Activated CD4-positive, alpha-beta T cell treated with anti-CD3 and anti-CD28 coated beads, Interleukin-2, amount 10 ng/mL, durations not matched to agents 7 days and 5 days (primary cell): ENCODE measurements around the gene KIF12. TPM values are rescaled to one million over a fixed set of nuclear protein-coding genes. Genes with fewer than 3 reads are reported as not detected.

Experiments used
- CTCF ChIA-PET: fragments of 350-600 bp; sonication (Branson Sonifier 250); formaldehyde crosslinking; loops from one replicate; lab custom pipeline; 2021; ENCODE audit warnings: antibody characterized with exemption; lab: Charles Lee
- POLR2A ChIA-PET: fragments of 350-600 bp; sonication (Branson Sonifier 250); formaldehyde crosslinking; loops from one replicate; lab custom pipeline; 2021; ENCODE audit warnings: antibody characterized with exemption; lab: Charles Lee
- DNase-seq: peaks from one replicate; pipeline ENCODE4 v3.0.0-alpha.2; 2020
- H3K27ac Mint-ChIP-seq: one replicate; pipeline ENCODE4 v1.8.0; 2021; ENCODE audit warnings: mild to moderate bottlenecking, moderate library complexity, mixed read lengths
- H3K27me3 Mint-ChIP-seq: one replicate; pipeline ENCODE4 v1.8.0; 2021; ENCODE audit warnings: mixed read lengths
- H3K36me3 Mint-ChIP-seq: one replicate; pipeline ENCODE4 v1.8.0; 2021; ENCODE audit warnings: low read depth, mixed read lengths
- H3K4me1 Mint-ChIP-seq: one replicate; pipeline ENCODE4 v1.8.0; 2021; ENCODE audit warnings: mixed read lengths
- H3K4me3 Mint-ChIP-seq: one replicate; pipeline ENCODE4 v1.8.0; 2021; ENCODE audit warnings: mild to moderate bottlenecking, moderate library complexity, mixed read lengths
- H3K9me3 Mint-ChIP-seq: one replicate; pipeline ENCODE4 v1.8.0; 2021; ENCODE audit warnings: mixed read lengths
- total RNA-seq, 2 experiments: library from RNA; stranded (reverse); gene quantifications; one replicate each; pipeline ENCODE4 v1.2.3, GENCODE V29; 2021

KIF12 gene
- total RNA-seq = not detected

GRCh38 chr9:114098936-114099668 lies at the start of gene KIF12:
Gene KIF12, minus strand, starts transcription at chr9:114099292. Its CDS starts 16 bp downstream, at chr9:114099276.
- Mint-ChIP-seq H3K27ac (no peak within 1 kb of the TSS), H3K9me3 (peaks cover 3% of the 10 kb centered on the region), H3K4me3 (no peak within 1 kb of the TSS), H3K36me3 (no peaks in the 10 kb centered on the region), H3K27me3 (peaks cover 39% of the 10 kb centered on the region), H3K4me1 (no peaks in the 10 kb centered on the region)
- CTCF ChIA-PET = interaction anchor here (0.6 to 1.0 kb wide), 2 partner anchors 9 to 1145 kb away, joined by 3 to 4 read pairs; no protein-coding TSS in a partner anchor
- POLR2A ChIA-PET = no interaction called here
- DNase-seq = no peak

DNA sequence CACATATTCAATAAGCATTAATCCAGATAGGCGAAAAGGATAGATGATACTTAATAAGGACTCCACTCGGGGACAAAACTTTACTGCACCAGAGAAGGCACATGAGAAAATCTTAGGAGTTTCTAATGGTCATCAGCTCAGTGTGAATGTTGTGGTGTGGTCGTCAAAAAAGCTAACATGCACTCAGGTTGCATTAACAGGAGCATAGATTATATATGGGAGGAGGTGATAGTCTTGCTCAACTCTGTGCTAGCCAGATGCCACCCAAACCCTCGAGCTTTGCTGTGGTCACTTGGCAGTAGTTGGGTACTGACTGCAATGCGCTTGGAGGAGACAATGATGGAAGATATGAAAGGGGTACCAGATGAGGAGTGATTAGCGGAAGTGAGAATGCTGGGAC lies 47.6 kb upstream of the KIF12 start:
- peaks cover 13% of the 10 kb centered on the region for H3K27me3 Mint-ChIP-seq
- H3K4me3 Mint-ChIP-seq = no peak overlapping the region
- DNase-seq = no peak
- H3K9me3 Mint-ChIP-seq = no peaks in the 10 kb centered on the region
- H3K27ac Mint-ChIP-seq = no peak overlapping the region
- H3K36me3 Mint-ChIP-seq = no peaks in the 10 kb centered on the region
- no peaks in the 10 kb centered on the region for H3K4me1 Mint-ChIP-seq
- POLR2A ChIA-PET = no interaction called here
- CTCF ChIA-PET = interaction anchor here (0.5 to 0.7 kb wide), 2 partner anchors 8 to 12 kb away, joined by 3 read pairs; partner anchors contain the start of gene COL27A1

DNA sequence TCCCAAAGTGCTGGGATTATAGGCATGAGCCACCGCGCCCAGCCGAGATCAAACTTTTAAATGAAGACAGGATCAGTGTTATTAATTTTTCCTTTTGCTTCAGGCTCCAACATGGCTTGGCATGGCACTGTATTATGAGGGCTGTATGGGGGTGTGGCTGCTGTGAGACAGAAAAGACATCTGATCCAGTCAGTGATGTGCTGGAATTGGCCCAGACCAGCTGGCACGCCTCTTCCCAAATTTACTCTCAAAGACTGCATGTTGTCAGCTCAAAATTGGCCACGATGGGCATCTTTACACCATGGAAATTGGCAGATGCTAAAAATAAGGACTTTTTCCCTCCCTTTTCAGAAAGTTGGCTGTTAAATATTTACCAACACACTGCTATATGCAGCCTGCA lies 44.1 kb upstream of the KIF12 start:
- Mint-ChIP-seq H3K4me3 (no peak overlapping the region), H3K27ac (no peak overlapping the region), H3K27me3 (peaks cover 11% of the 10 kb centered on the region), H3K9me3 (no peaks in the 10 kb centered on the region), H3K36me3 (no peaks in the 10 kb centered on the region), H3K4me1 (no peaks in the 10 kb centered on the region)
- CTCF ChIA-PET = interaction anchor here (1.4 kb wide), 1 partner anchor 11 kb away, joined by 5 read pairs; no protein-coding TSS in a partner anchor
- POLR2A ChIA-PET = no interaction called here
- no peak for DNase-seq

GRCh38 chr9:114141553-114142402 lies 42.7 kb upstream of the KIF12 start:
- POLR2A ChIA-PET = no interaction called here

DNA sequence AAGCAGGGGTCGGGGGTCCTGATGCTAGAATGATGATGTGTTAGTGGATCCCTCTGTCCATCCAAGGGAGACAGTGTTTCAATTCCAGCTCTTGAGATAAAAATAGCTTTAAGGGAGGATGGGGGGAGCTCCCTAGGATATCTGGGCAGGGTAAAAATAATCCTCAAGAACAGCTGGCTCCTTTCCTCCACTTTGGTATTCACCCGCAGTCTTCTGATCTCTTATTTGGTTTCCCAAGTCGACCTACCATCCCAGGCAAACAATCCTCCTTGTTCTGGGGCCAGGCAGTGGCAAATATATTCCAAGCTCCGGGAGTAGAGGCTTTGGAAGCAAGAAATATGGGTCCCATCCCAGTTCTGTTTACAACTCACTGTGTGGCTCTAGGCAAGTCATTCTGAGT lies 41.8 kb upstream of the KIF12 start:
- CTCF ChIA-PET = interaction anchor here (0.6 to 1.2 kb wide), 2 partner anchors 14 to 1133 kb away, joined by 3 read pairs; partner anchors contain the start of gene COL27A1
- POLR2A ChIA-PET = no interaction called here
- Mint-ChIP-seq H3K4me3 (no peak overlapping the region), H3K4me1 (no peaks in the 10 kb centered on the region), H3K27me3 (peaks cover 10% of the 10 kb centered on the region), H3K9me3 (no peaks in the 10 kb centered on the region), H3K36me3 (no peaks in the 10 kb centered on the region), H3K27ac (no peak overlapping the region)
- DNase-seq = no peak

More at GRCh38 chr9:114141553-114142402, 42.7 kb upstream of the KIF12 start:
- DNase-seq = no peak
- no peaks in the 10 kb centered on the region for H3K36me3 Mint-ChIP-seq
- no peaks in the 10 kb centered on the region for H3K4me1 Mint-ChIP-seq
- H3K9me3 Mint-ChIP-seq = no peaks in the 10 kb centered on the region
- H3K27me3 Mint-ChIP-seq = peaks cover 10% of the 10 kb centered on the region
- no peak overlapping the region for H3K4me3 Mint-ChIP-seq
- H3K27ac Mint-ChIP-seq = no peak overlapping the region
- CTCF ChIA-PET = no interaction called here

DNA sequence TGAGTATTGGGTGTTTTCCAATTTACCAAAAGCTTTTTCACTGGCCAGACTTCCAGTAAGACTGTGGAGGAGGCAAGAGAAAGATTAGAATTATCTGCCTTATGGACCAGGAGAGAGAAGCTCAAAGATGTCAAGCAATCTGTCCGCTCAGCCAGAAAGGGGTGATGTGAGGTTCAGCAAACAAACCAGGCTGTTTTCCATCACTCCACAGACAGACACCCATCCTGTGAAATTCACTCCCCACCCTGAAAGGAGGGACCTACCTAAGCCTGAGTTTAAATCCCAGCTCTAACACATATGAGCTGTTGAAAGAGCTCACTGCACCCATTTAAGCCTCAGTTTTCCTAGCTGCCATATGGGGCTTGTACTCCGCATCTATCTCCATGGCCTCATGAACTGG lies 41.3 kb upstream of the KIF12 start:
- no peaks in the 10 kb centered on the region for H3K9me3 Mint-ChIP-seq
- H3K4me1 Mint-ChIP-seq = no peaks in the 10 kb centered on the region
- no peak overlapping the region for H3K27ac Mint-ChIP-seq
- H3K27me3 Mint-ChIP-seq = peaks cover 10% of the 10 kb centered on the region
- POLR2A ChIA-PET = no interaction called here
- DNase-seq = no peak
- CTCF ChIA-PET = interaction anchor here (1.2 kb wide), 1 partner anchor 15 kb away, joined by 3 read pairs; the partner anchor contains the start of gene COL27A1
- H3K4me3 Mint-ChIP-seq = no peak overlapping the region
- H3K36me3 Mint-ChIP-seq = no peaks in the 10 kb centered on the region

GRCh38 chr9:114139071-114139470 lies 40.0 kb upstream of the KIF12 start:
- Mint-ChIP-seq H3K27ac (no peak overlapping the region), H3K36me3 (no peaks in the 10 kb centered on the region), H3K4me1 (no peaks in the 10 kb centered on the region), H3K9me3 (no peaks in the 10 kb centered on the region), H3K4me3 (no peak overlapping the region), H3K27me3 (peaks cover 7% of the 10 kb centered on the region)
- ChIA-PET CTCF (no interaction called here), POLR2A (no interaction called here)
- DNase-seq = no peak

DNA sequence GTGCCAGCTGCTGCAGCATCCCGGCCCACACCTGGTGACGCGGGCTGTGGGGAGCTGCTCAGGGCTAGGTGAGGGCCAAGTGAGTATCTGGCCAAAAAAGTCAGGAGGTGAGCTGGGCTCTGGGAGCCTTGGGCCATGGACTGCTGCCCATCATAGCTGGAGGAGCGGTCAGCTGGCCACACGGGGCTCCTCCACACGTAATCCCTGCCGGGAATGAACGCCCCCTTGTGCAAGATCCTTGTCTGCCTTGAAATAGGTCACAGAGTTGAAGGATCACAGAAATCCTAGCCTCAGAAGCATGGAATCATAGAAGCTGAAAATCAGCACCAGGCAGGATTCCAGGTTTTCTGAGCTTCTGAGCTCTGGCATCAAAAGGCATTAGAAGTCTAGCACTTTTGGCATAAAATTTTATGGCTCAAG lies 39.5 kb upstream of the KIF12 start:
- POLR2A ChIA-PET = no interaction called here

GRCh38 chr9:114137831-114138230 lies 38.7 kb upstream of the KIF12 start:
- no peak for DNase-seq
- POLR2A ChIA-PET = no interaction called here
- H3K27ac Mint-ChIP-seq = no peak overlapping the region
- H3K27me3 Mint-ChIP-seq = peaks cover 7% of the 10 kb centered on the region
- no peaks in the 10 kb centered on the region for H3K9me3 Mint-ChIP-seq
- no peaks in the 10 kb centered on the region for H3K4me1 Mint-ChIP-seq
- H3K4me3 Mint-ChIP-seq = no peak overlapping the region
- CTCF ChIA-PET = interaction anchor here (0.6 to 1.3 kb wide), 2 partner anchors 153 to 1438 kb away, joined by 3 read pairs; no protein-coding TSS in a partner anchor
- no peaks in the 10 kb centered on the region for H3K36me3 Mint-ChIP-seq

More for the DNA sequence above, 39.5 kb upstream of the KIF12 start:
- H3K36me3 Mint-ChIP-seq = no peaks in the 10 kb centered on the region
- peaks cover 7% of the 10 kb centered on the region for H3K27me3 Mint-ChIP-seq
- no peaks in the 10 kb centered on the region for H3K9me3 Mint-ChIP-seq
- H3K4me3 Mint-ChIP-seq = no peak overlapping the region
- no peak for DNase-seq
- H3K4me1 Mint-ChIP-seq = no peaks in the 10 kb centered on the region
- no peak overlapping the region for H3K27ac Mint-ChIP-seq
- CTCF ChIA-PET = interaction anchor here (0.6 to 1.3 kb wide), 2 partner anchors 152 to 1437 kb away, joined by 3 read pairs; no protein-coding TSS in a partner anchor

- no peak overlapping the region for H3K4me3 Mint-ChIP-seq
- ChIA-PET POLR2A (no interaction called here), CTCF (interaction anchor here (0.8 kb wide), 1 partner anchor 52 kb away, joined by 3 read pairs; no protein-coding TSS in a partner anchor)
- H3K27me3 Mint-ChIP-seq = peaks cover 2% of the 10 kb centered on the region
- DNase-seq = no peak
- no peaks in the 10 kb centered on the region for H3K9me3 Mint-ChIP-seq
- H3K4me1 Mint-ChIP-seq = no peaks in the 10 kb centered on the region
- H3K36me3 Mint-ChIP-seq = no peaks in the 10 kb centered on the region
- no peak overlapping the region for H3K27ac Mint-ChIP-seq
Measured at GRCh38 chr9:114134827-114135396, 35.8 kb upstream of the KIF12 start.

DNA sequence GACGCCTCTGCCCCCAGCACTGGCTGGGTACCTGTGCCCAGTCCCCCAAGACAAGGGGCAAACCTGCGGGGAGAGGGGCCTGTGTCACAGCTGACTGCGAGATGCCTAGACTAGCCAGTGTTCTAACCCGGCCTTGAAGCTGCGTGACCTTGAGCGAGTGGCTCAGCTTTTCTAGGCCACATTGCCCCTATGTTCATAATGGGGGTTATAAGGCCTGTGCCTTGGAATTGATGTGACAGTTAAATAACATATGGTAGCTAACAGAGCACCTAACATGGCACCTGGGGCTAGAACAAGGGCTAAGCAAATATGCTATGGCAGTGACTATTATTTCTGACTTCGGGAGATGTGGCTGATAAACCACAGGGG lies 33.4 kb upstream of the KIF12 start:
- Mint-ChIP-seq H3K36me3 (no peaks in the 10 kb centered on the region), H3K4me1 (no peaks in the 10 kb centered on the region), H3K27ac (no peak overlapping the region), H3K27me3 (no peaks in the 10 kb centered on the region), H3K4me3 (no peak overlapping the region), H3K9me3 (no peaks in the 10 kb centered on the region)
- no peak for DNase-seq
- CTCF ChIA-PET = interaction anchor here (1.2 to 1.9 kb wide), 2 partner anchors 12 to 24 kb away, joined by 3 to 5 read pairs; no protein-coding TSS in a partner anchor
- POLR2A ChIA-PET = no interaction called here

DNA sequence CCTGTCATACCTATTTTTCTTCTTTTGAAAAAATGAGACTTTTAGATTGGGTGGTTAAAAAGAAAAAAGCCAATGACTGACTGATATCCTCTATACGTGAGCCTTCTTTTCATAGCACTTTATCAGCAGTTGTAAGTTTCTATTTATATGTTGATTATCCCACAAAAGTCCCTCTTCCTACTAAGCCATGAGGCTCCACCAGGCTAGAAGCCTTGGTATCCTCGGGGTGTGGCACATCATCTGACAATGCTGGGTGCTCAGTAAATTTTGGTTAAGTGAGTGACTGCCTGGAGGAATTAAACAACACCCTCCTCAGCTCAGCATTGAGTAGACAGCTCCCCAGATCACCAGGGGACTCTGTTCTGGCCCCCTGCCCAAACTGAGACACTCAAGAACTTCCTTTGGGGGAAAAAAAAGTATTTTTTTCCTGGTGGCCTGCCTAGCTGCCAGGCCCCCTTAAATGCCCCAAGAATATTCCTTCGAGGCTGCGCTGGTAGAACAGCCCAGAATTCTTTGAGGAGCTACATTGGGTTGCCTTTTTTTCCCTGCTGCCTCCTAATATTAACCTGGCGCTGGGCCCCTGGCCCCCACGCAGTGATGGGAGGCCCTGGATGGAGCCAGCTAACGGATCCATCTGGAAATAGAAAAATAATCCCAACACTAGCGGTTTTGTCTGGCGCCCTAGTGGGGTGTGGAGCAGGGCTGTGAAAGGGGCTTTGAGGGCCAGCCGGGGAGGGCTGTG lies 32.9 kb upstream of the KIF12 start:
- POLR2A ChIA-PET = no interaction called here

More for the DNA sequence above, 32.9 kb upstream of the KIF12 start:
- Mint-ChIP-seq H3K27ac (no peak overlapping the region), H3K9me3 (peaks cover 4% of the 10 kb centered on the region), H3K4me3 (no peak overlapping the region), H3K36me3 (no peaks in the 10 kb centered on the region), H3K27me3 (no peaks in the 10 kb centered on the region), H3K4me1 (no peaks in the 10 kb centered on the region)
- CTCF ChIA-PET = interaction anchor here (1.2 to 1.9 kb wide), 2 partner anchors 12 to 24 kb away, joined by 3 to 5 read pairs; no protein-coding TSS in a partner anchor
- DNase-seq = no peak
